Parathyroid adenoma (tissue), 2 donors: Measurements from ENCODE around the gene CYB5D1.
A peak's percentile ranks its signal among the peaks of the same experiment; 100 is the strongest.

Experiments
- H2AFZ ChIP-seq: fragments of 300-600 bp; sonication (generic); one replicate; pipeline ENCODE4 v1.7.0; 2017; ENCODE audit warnings: antibody characterized with exemption, mild to moderate bottlenecking
- H3K27ac ChIP-seq: fragments of 300-600 bp; sonication (generic); one replicate; pipeline ENCODE4 v1.7.0; 2017
- H3K27me3 ChIP-seq: fragments of 300-600 bp; sonication (generic); one replicate; pipeline ENCODE4 v1.7.0; 2017; ENCODE audit warnings: low read length; ENCODE audit not compliant: control insufficient read depth, insufficient read depth
- H3K36me3 ChIP-seq: fragments of 300-600 bp; sonication (generic); one replicate; pipeline ENCODE4 v1.7.0; 2017; ENCODE audit warnings: low read length; ENCODE audit not compliant: control insufficient read depth, insufficient read depth
- H3K4me1 ChIP-seq: fragments of 300-600 bp; sonication (generic); one replicate; pipeline ENCODE4 v1.7.0; 2017; ENCODE audit warnings: control low read depth
- H3K4me2 ChIP-seq: fragments of 300-600 bp; sonication (generic); one replicate; pipeline ENCODE4 v1.7.0; 2017; ENCODE audit warnings: low read length
- H3K4me3 ChIP-seq: fragments of 300-600 bp; sonication (generic); one replicate; pipeline ENCODE4 v1.7.0; 2017; ENCODE audit warnings: low read depth, low read length
- H3K79me2 ChIP-seq: fragments of 300-600 bp; sonication (generic); one replicate; pipeline ENCODE4 v1.7.0; 2017; ENCODE audit warnings: control low read depth
- H3K9ac ChIP-seq: fragments of 300-600 bp; sonication (generic); one replicate; pipeline ENCODE4 v1.7.0; 2017; ENCODE audit warnings: mild to moderate bottlenecking
- H3K9me3 ChIP-seq: fragments of 300-600 bp; sonication (generic); one replicate; pipeline ENCODE4 v1.7.0; 2017; ENCODE audit warnings: low read length; ENCODE audit not compliant: control insufficient read depth
- TF ChIP-seq, protein P1 (sequence below): fragments of 300-600 bp; sonication (generic); IDR thresholded peaks from one replicate; pipeline ENCODE4 v1.7.0; 2017; ENCODE audit warnings: antibody characterized with exemption, mild to moderate bottlenecking
- donor health status: primary hyperparathyroidism.

The CYB5D1 gene

DNA sequence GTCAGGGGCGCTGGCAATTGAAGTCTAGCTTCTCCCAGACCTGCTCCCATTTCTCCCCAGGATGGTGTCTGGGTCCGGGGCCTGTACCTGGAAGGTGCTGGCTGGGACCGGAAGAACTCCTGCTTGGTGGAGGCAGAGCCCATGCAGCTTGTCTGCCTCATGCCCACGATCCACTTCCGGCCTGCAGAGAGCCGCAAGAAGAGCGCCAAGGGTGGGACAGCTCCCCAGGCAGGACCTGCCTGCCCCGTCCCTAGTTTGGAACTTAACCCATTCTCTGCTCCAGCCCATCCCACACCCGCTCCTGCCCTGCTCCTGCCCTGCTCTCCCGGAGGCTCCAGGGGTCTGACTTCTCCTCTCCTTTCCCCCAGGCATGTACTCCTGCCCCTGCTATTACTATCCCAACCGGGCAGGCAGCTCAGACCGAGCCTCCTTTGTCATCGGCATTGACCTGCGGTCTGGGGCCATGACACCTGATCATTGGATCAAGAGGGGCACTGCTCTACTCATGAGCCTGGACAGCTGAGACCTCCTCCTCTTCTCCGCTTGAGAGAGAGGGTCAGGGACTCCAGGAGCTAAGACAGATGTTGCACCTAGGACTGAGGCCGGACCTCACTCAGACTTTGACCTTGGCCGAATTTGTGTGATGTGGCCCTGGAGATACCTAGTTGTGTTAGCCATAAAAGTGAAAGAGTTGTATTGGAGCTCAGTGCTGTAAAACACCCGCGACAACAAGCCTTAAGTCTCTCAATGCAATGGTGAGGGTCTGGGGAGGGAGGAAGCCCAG lies 24.6 kb upstream of the CYB5D1 start:
- TF ChIP-seq, protein P1, sequence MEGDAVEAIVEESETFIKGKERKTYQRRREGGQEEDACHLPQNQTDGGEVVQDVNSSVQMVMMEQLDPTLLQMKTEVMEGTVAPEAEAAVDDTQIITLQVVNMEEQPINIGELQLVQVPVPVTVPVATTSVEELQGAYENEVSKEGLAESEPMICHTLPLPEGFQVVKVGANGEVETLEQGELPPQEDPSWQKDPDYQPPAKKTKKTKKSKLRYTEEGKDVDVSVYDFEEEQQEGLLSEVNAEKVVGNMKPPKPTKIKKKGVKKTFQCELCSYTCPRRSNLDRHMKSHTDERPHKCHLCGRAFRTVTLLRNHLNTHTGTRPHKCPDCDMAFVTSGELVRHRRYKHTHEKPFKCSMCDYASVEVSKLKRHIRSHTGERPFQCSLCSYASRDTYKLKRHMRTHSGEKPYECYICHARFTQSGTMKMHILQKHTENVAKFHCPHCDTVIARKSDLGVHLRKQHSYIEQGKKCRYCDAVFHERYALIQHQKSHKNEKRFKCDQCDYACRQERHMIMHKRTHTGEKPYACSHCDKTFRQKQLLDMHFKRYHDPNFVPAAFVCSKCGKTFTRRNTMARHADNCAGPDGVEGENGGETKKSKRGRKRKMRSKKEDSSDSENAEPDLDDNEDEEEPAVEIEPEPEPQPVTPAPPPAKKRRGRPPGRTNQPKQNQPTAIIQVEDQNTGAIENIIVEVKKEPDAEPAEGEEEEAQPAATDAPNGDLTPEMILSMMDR, result no peak
- H3K36me3 ChIP-seq, result no peaks in the 10 kb centered on the region
- peak overlapping the region; percentile 90 for H3K9ac ChIP-seq
- peak overlapping the region; percentile 99 for H3K27ac ChIP-seq
- peaks cover 14% of the 10 kb centered on the region for H3K4me1 ChIP-seq
- H3K4me2 ChIP-seq, result peak overlapping the region; percentile 98
- H3K9me3 ChIP-seq, result no peaks in the 10 kb centered on the region
- H2AFZ ChIP-seq, result peak overlapping the region; percentile 86
- peak overlapping the region; percentile 96 for H3K4me3 ChIP-seq
- no peaks in the 10 kb centered on the region for H3K27me3 ChIP-seq
- H3K79me2 ChIP-seq, result peaks cover 7% of the 10 kb centered on the region

DNA sequence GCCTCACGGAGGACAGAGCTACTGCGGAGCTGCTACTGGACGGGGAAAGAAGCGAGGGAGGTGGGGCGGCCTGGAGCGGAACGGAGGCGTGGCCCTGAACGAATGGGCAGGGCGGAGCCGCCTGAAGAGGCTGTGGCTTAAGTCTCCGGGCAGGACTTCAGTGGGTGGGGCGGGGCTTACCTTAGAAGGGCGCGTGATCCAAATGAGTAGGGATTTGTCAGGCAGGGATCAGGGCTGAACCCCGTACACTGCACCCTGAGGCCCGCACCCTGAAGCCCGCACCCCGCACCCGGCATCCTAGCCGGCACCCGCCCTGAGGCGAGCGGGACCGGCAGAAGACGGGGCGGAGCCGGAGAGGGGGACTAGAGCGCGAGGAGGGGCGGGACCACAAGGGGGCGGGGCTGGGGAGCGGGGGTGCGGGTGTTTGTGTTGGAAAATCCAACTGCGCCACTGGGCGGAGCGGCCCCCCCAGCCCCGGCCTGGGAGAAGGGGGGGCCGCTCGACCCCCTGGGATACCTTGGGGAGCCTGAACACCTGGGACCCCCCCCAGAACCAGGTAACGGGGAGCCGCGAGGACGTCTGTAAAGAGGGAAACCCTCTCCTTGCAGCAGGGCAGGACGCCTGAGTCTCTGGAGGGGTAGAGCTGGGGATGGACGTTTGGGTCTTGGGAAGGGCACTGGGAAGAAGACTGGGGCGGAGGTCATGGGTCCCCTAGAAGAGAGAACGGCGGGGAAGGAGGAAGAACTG lies 23.8 kb upstream of the CYB5D1 start, which contains the start of gene KDM6B:
KDM6B (plus strand) TSS at position 423 of the 747 bp plus-strand sequence. CDS start 11,338 bp downstream, outside the sequence.
- TF ChIP-seq, protein P1, result peak; percentile 18
- H3K4me2 ChIP-seq, result peak within 1 kb of the TSS; percentile 98
- peak within 1 kb of the TSS; percentile 90 for H3K9ac ChIP-seq
- H3K36me3 ChIP-seq, result no peaks in the 10 kb centered on the region
- peak within 1 kb of the TSS; percentile 96 for H3K4me3 ChIP-seq
- H3K79me2 ChIP-seq, result peaks cover 9% of the 10 kb centered on the region
- peak within 1 kb of the TSS; percentile 86 for H2AFZ ChIP-seq
- H3K27me3 ChIP-seq, result no peaks in the 10 kb centered on the region
- H3K27ac ChIP-seq, result peak within 1 kb of the TSS; percentile 99
- no peaks in the 10 kb centered on the region for H3K9me3 ChIP-seq
- H3K4me1 ChIP-seq, result peaks cover 19% of the 10 kb centered on the region

DNA sequence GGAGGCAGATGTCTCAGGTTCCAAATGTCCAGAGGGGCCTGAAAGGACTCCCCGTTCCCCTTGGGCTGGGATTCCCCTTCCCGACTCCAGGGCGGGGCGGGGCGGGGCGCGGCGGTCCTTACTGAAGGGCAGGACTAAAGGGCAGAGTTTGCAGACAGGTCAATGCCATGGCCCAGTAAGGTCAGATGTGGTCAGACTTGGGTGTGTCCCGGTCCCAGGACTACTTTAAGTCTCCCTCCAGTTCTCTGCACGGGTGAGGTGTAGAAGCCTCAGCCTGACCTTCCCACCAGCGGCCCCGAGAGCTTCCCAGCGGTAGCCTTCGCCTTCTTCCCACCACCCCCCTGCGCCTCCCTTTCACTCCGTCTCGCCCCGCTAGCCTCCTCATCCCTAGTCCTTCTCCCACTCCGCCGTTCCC lies 23.3 kb upstream of the CYB5D1 start:
- no peaks in the 10 kb centered on the region for H3K27me3 ChIP-seq
- peak overlapping the region; percentile 90 for H3K9ac ChIP-seq
- TF ChIP-seq, protein P1, result no peak
- H3K4me3 ChIP-seq, result peak overlapping the region; percentile 96
- H3K36me3 ChIP-seq, result no peaks in the 10 kb centered on the region
- peak overlapping the region; percentile 86 for H2AFZ ChIP-seq
- H3K27ac ChIP-seq, result peak overlapping the region; percentile 99
- H3K4me1 ChIP-seq, result peaks cover 23% of the 10 kb centered on the region
- peak overlapping the region; percentile 98 for H3K4me2 ChIP-seq
- H3K79me2 ChIP-seq, result peaks cover 9% of the 10 kb centered on the region
- no peaks in the 10 kb centered on the region for H3K9me3 ChIP-seq

DNA sequence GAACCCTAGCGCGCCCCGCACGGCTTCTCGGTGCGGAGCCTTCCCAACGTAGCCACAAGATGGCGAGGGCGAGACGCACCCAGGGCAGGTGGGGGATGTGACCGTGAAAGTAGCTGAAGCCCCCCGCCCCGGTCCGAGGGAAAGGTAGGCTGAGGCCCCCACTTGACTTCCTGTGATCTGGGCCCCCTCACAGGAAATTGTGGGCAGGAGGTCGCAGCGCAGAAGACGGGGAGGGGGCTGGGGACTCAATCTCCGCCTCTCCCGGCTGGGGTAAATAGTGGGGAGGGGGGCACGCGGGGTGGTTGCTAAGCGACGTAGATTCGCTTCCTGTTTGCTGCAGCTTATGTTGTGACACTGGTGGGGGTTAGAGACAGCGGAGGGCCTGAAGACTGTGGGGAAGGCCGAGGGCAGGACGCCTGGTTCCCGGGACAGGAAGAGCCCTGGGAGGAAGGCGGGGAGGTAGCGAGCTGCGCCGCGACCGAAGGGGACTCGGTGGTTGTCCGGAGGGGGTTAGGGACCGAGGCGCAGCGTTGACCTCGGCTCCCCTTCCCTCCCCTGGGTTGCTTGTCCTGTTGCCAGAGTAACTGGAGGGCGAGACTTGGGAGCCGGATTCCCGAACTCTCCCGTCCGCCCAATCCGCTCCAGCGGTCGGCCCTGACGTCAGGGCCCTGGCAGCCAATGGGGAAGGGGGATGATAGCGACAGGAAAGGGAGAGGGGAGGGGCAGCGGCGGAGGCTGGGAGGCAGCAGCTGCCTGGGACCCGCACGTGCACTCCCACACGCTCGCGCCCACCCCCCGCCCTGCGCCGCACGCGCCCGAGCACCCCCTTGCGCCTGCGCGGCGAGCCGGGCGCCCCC lies 22.6 kb upstream of the CYB5D1 start:
- TF ChIP-seq, protein P1, result peak; percentile 90

More for the DNA sequence above, 22.6 kb upstream of the CYB5D1 start:
- Histone ChIP-seq H3K9me3 (no peaks in the 10 kb centered on the region), H3K27ac (peak overlapping the region; percentile 99), H3K9ac (peak overlapping the region; percentile 94), H3K79me2 (peaks cover 9% of the 10 kb centered on the region), H3K4me2 (peak overlapping the region; percentile 98), H3K4me3 (peak overlapping the region; percentile 96), H2AFZ (peak overlapping the region; percentile 86), H3K4me1 (peaks cover 29% of the 10 kb centered on the region), H3K36me3 (no peaks in the 10 kb centered on the region), H3K27me3 (no peaks in the 10 kb centered on the region)
